Skin epidermis (tissue), 12 donors: Measurements from ENCODE around the gene RSKR.
"Not testable (repeated sequence)": the region's sequence is repeated elsewhere in the genome, so short reads cannot be mapped to it uniquely, and the experiment has no call there.

Source experiments
- H3K27ac ChIP-seq, 21 experiments: fragments of 200-600 bp; sonication (generic) in 11 of 21; one replicate each; pipeline ENCODE4 v1.5.0; 2020; ENCODE audit warnings: mild to moderate bottlenecking in 3 of 21, inconsistent platforms in 2 of 21, moderate library complexity in 2 of 21
- H3K4me3 ChIP-seq, 7 experiments: fragments of 200-600 bp; sonication (generic) in 2 of 7; one replicate each; pipeline ENCODE4 v1.5.0; 2020; ENCODE audit warnings: inconsistent platforms in 2 of 7, mild to moderate bottlenecking in 2 of 7, moderate library complexity in 1 of 7

RSKR gene

DNA sequence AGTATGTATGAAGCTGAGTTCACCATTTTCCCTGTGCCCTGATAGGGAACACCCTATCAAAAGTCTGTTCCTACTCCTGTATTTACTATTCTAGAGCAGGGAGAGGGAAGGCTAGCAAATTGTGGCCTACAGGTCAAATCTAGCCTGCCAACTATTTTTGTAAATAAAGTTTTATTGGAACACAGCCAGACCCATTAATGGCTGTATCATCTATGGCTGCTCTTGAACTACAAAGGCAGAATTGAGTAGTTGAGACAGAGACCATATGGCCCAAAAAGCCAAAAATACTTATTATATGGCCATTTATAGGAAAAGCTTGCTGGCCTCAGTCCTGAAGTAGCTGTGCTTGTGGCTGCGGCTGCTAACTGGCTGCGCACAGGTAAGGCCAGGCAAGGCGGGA, 33.0 kb downstream of the RSKR start:
- H3K27ac ChIP-seq = no peak overlapping the region
- H3K4me3 ChIP-seq = no peak overlapping the region

DNA sequence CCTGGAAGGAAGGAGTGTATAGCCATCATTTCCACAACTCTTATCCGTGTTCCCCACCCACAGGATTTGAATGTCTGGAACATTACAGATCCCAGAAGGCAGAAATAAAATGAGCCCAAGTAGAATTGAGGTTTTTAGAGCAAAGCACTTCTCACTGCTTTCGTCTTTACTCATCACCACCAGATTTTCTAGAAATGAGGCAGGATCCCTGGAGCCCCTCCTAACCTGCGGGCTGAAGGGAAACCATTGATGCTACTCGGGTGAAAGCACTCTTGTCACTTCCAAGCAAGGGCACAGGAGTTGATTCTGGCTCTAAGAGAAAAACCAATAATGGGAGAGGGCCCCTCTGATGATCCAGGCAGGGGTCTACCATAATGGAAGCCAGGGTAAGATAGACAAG, 34.5 kb downstream of the RSKR start:
- no peak overlapping the region for H3K4me3 ChIP-seq
- no peak overlapping the region for H3K27ac ChIP-seq

DNA sequence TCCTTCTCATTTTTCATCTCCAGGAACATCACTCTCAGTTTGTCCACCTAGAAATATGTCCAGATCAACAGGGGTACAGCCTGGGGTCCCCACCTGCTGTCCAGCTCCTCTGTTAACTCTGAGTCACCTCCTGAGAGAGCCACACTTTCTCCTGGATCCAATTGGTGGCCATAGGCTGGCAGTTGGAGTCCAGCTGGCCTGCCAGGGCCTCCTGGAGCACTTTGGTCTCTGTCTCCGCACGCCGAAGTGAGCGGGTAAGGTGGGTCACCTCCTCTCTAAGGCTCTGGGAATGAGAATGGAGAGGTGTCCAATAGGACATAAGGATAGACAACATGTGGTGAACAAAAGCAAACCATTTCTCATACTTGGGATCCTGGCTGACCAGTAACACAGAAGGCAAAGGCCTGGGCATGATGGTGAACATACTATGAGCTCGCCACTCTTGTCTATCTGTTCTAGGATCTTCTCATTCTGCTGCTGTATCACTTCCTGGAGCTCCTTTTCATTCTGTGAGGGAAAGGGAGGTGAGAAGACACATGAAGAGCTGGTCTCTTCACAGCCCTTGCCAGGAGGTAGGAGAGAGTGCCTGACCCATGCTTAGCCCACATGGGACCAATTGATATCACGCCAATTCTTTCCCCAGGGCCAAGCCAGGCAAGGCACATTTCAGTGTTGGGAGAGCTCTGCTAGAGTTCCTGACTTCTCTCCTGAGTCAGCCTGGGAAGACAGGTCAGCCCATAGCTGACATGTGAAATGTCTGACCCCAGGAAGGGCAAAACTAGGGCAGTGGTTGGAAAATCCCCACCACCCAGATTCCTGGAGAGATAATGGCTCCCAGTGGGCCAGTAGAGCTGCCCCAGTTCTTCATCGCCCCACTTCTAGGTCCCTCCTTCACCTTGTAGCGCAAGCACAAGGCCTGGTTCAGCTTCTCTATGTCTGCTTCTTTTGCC, 35.5 kb downstream of the RSKR start:
- Histone ChIP-seq H3K27ac (no peak overlapping the region), H3K4me3 (no peak overlapping the region)

DNA sequence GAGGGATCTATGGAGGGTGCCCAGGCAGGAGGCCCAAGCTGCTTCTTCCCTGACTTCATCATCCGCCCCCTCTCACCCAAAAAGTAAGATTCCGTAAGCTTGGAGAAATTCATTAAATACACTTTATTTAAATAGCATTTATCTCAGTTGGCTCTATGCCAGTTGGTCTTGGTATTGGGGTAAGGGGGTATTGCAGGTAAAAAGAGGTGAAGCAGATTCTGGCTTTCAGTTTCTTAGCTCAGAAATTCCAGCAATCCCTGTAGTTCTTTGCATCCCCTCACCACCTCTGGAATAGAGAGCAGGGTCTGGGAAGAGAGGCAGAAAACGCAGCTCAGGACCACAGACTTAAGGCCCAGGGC, 36.5 kb downstream of the RSKR start:
- Histone ChIP-seq H3K4me3 (no peak overlapping the region), H3K27ac (peak overlapping the region in 3 of 21 experiments; percentile 6 to 52 (median 43))

DNA sequence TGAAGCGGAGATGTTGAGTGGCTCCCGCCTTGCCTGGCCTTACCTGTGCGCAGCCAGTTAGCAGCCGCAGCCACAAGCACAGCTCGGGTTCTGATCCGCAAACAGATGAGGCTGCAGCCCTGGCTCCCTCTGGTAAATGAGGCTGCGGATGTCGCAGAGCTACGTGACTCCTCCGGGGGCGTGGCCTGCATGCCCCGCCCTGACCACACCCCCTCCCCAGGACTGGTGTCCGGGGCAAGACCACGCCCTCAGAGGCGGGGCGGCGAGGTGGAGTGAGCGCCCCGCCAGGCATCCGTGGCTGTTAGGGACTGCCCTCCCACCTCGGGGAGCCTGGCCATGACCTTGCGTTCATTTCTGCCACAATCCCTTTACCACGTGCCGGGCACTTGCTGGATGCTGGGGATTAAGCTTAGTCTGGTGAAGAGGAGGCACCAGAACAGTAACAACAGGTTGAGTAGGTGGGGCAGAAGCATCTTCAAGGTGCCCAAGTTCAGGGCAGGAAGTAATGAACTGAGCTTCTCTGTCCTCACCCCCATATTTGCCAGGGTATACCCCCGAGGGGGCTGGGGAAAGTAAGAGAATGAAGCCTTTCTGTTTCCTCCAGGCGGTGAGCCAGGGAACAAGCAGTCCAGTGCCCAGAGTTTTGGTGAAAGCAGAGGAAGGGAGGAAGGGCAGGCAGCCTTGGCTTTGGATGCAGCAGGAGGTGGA, 37.1 kb downstream of the RSKR start, which contains the start of gene ALDOC:
Gene ALDOC (minus strand): TSS at position 138 of the 708 bp plus-strand sequence. CDS start 1,363 bp downstream, outside the sequence.
- peak within 1 kb of the TSS in 4 of 21 experiments; percentile 6 to 52 (median 38) for H3K27ac ChIP-seq

DNA sequence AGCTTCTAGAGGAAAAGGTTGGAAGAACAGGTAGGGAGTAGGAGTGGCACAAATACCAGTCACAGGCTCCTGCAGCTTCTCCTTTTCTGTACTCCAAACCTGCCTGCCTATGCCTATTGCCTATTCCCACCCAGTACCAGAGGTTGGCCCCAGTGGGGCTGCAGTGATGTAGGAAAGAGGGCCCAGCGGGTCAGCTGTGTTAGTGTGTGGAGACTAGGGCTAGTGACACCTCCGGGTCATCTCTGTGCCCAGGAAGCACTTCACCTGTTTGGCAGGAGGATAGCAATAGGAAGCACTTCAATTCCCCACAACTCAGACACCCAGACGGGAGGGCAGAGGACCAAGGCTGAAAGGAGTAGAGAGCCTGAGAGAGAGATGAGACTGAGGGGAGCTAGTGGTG, 38.0 kb downstream of the RSKR start:
- H3K4me3 ChIP-seq = not testable (repeated sequence)

More for the DNA sequence above, 37.1 kb downstream of the RSKR start, which contains the start of gene ALDOC:
- H3K4me3 ChIP-seq = peak within 1 kb of the TSS in 6 of 7 experiments; percentile 1 to 27 (median 10)

DNA sequence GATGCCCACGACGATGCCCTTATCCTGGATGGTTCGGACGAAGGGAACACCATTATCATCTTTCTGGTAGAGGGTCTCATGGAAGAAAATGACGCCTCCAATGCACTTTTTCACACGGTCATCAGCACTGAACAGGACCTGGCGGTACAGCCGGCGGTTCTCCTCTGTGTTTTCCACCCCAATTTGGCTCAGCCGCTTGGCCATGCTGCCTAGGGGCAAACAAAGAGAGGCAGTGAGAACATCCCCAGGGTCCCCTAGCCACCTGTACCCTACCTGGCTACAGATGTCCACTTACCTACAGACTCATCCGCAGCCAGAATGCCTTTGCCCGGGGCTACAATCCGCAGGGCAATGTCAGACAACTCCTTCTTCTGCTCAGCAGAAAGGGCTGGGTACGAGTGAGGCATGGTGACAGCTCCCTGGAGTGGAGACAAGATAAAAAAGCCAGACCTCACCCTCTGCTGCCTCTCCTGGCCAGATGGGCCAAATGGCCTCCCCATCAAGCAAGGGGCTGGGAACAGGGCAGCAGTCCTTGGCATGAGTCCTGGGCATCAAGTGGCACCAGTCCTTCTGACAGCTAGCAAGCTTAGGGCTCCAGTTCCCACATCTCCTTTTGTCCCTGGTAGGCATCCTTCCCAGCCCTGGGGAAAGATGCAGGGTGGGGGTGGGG, 38.7 kb downstream of the RSKR start:
- Histone ChIP-seq H3K4me3 (no peak overlapping the region), H3K27ac (no peak overlapping the region)

More for the DNA sequence above, 38.0 kb downstream of the RSKR start:
- not testable (repeated sequence) for H3K27ac ChIP-seq

DNA sequence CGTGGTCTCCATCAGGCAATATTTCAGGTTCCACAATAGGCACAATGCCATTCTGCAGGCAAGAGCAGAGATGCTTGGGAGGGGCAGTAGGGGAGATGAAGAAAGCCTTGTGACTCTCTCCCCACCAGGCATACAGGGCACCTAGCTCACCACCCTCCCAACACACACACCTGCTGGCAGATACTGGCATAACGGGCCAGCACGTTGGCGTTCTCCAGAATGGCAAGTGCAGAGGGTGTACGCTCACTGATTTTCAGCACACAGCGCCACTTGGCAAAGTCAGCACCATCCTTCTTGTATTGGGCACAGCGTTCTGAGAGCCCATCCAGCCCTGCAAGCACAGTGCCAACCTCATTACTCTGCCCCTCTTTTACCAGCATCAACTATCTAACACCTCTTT, 39.5 kb downstream of the RSKR start:
- Histone ChIP-seq H3K4me3 (no peak overlapping the region), H3K27ac (no peak overlapping the region)

DNA sequence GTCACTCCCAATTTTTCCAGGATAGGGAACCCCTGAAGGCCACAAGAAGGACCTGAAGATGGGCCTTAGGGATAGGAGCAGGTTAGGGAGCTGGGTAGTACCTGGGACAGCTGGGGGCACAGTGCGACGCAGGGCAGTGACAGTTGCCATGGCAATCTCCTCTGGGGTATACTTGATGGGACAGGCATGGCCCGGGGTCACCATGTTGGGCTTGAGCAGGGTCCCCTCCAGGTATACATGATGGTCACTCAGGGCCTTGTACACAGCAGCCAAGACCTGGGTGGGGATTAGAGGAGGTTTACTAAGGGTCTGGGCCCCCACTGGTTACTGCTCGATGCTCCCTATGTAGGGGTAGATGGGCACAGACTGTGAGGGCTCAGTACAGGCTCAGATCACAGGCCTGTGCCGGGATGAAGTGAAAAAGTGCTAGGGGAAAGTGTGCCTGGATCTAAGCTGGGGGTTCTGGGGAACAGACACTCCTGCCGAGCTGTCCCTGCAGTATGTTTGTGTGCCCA, 40.0 kb downstream of the RSKR start:
- Histone ChIP-seq H3K4me3 (no peak overlapping the region), H3K27ac (no peak overlapping the region)

DNA sequence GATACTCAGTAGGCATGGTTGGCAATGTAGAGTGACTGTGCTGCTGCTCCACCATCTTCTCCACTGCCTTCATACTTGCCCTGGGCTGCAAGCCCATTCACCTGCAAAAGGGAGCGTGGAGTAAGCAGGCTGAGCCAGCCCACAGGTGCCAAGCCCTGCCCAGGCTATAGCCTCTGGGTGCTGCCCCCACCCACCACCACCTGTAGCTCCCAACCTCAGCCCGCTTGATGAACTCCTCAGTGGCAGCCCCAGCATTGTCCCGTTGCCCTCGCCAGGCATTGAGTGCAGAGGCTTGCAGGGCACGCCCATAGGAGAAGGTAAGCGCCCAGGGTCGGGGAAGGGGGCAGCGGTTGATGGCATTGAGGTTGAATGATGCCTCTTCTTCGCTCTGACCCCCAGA, 40.5 kb downstream of the RSKR start:
- Histone ChIP-seq H3K27ac (no peak overlapping the region), H3K4me3 (no peak overlapping the region)

DNA sequence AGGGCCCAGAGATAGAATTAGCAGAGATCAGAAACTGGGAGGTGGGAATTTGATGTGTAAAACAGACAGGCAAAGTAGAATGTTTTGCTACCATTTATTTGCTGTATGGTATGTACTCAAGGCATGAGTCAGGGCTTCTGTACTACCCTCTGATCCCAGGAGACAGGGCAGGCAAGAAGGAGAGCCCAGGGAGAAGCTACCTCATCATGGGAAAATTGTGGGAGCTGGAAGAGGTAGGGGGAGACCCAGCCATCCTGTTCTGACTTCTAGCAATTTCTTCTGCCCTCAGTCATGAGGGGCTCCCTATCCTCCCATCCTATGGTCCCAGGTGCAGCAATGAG, 41.0 kb downstream of the RSKR start:
- H3K27ac ChIP-seq = no peak overlapping the region
- H3K4me3 ChIP-seq = no peak overlapping the region

DNA sequence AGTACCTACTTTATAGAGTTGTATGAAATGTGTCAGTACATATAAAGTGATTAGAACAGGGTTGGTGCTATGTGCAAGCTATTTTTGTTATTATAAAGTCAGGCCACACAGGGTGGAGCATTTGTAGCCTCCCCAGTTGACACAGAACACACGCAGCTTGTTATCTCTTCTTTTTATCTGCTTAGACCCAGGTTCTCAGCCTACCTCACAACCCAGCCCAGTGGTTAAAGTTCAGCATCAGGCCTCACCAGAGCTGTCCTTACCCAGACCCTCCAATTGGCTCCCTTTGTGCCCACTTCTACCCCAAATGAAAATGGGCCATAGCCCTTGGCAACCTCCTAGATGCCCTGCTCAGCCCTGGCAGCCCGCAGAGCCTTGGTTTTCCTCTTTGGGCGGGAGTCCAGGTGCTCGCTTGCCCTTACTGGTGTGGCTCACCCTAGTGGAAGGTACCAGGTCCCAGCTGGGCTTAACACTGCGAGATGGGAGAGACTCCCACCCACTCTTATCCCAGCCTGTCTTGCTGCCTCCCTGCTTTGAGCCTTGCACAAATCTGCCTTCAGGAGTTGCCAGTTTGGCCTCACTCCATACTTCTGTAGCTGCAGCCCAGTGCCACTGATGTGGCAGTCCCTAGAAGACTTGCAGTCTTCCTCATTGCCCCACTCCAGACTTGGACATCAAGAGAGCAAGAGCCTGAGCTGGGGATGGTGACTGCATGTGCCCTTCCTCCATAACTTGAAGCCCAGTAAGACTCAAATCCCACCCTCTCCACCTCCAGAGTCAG, 41.5 kb downstream of the RSKR start:
- H3K4me3 ChIP-seq = peak overlapping the region in 4 of 7 experiments; percentile 73 to 97 (median 86)
- H3K27ac ChIP-seq = peak overlapping the region in 8 of 21 experiments; percentile 74 to 94 (median 82)

DNA sequence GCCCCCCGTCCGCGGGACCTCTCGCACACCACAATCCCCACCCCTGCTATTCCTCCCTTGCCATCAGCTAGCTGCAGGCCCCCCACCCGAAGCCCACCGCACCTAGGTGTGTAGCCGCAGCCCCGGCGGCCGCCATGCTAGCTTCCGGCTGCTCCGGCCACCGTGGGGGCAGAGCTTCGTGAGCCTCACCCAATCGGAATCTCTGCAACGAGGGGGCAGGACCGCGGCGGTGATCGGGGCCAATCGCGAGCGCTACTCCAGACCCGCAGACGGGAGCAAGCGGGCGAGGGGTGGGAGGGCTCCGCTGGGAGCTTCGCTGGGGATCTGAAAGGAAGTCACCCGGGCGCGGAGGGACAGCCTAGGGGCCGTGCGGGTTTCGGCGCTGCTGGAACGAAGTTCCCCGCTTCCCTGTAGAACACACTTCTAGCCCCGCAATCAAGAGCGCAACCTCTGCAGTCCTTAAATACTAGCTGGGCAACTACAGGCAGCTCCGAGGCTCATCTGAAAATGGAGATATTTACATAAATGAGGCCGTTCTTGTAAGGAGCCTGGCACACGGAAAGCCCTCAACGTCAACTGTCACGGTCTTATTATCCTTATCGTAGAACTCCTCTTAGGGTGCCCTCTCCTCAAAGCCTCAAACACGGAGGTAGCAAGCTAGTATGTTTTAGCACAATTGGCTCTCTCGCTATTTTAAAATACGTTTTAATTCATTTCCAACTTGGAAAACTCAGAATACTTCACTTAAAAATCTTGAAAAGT, 42.4 kb downstream of the RSKR start, which contains the start of gene PIGS:
Gene PIGS (minus strand): TSS at position 164 of the 762 bp plus-strand sequence. CDS start 28 bp downstream, at position 136.
- peak within 1 kb of the TSS; percentile 23 to 94 (median 81) for H3K27ac ChIP-seq
- peak within 1 kb of the TSS; percentile 65 to 99 (median 82) for H3K4me3 ChIP-seq

DNA sequence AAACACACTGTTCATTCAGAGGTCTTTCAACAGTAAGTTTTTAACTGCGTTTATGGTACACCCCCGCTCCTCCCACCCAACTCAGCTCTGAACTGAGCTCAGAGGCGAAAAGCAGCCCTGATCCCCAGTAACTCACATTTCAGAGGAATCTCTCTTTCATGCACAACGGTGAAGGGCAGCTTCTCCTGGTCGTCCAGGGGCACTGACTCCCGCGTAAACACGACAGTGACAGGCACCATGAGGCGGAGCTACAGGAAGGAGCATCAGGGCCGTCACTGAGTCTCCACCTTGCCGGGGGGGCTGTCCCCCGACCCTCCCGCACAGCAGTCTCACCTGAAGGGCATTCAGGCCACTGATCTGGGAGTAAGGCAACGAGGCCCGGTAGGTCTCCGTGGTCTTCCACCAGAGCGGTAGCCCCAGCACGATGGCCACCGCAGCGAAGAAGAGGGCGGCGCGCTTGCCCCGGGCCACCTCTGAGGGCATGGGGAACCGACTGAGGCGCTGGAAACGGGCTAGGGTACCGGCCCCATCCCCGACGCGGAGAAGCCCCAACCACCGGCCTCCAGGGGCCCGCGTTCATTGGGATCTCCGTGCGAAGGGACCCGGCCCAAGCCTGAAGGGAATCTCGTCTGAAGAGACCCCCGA, 43.1 kb downstream of the RSKR start:
- Histone ChIP-seq H3K4me3 (peak overlapping the region; percentile 65 to 99 (median 82)), H3K27ac (peak overlapping the region; percentile 23 to 94 (median 81))

DNA sequence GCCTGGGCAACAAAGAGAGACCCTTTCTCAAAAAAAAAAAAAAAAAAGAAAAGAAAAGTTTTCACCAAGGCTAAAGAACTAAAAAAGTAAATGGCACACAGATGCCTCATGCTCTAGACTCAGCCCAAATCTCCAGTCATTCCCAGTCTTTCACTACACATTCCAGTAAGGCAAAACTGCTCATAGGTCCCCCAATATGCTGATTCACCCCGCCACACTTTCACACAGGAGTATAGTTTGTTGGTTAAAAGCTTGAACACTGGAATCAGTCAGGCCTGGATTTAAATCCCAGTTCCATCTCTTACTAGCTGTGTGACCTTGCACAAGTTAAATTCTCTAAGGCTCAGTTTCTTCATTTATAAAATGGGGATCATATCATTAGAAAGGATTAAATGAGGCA, 44.5 kb downstream of the RSKR start:
- Histone ChIP-seq H3K4me3 (no peak overlapping the region), H3K27ac (no peak overlapping the region)

DNA sequence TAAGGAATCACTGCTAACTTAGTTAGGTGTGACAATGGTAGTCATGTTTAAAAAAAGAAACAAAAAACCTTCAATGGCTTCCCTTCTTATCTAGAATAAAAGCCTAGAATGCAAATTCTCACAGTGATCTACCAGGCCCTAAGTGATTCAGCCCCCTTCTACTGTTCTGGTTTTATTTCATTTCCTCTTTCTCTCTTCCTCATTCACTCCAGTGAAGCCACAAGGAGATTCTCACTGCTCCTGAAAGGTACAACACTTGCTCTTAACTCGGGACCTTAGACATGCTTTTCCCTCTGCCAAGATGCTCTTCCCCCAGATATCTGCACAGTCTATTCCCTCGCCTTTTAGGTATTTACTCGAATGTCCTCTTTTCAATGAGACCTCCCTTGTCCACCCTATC, 46.4 kb downstream of the RSKR start:
- no peak overlapping the region for H3K4me3 ChIP-seq
- H3K27ac ChIP-seq = no peak overlapping the region

DNA sequence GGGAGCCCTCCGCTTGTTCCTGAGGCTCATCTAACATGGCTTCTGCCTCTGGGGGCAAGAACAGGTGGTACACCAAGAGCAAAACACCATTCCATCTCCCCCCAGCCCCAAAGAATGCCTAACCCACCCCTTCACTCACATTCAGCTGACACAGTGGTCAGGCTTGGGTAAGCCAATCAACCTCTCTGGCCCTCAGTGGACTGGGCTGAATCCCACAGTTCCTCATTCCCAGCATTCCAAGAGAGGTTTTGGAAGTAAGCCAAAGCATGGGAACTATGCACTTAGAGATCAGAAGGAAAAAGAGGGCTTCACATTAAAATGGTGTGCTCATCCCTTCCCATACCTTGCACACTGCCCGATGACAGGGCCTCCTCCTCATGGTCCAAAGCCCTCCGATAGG, 50.5 kb downstream of the RSKR start:
- no peak overlapping the region for H3K27ac ChIP-seq
- H3K4me3 ChIP-seq = no peak overlapping the region
